Measurements from ENCODE around the gene CACNA1I. TPM values are rescaled to one million over a fixed set of nuclear protein-coding genes. Genes with fewer than 3 reads are reported as not detected.

Gene CACNA1I
- total and polyA plus RNA-seq, 10 donors, result 0.24 to 4.1 (median 1.1) TPM

GRCh38 chr22:39603345-39603744 lies 32.8 kb downstream of the CACNA1I start:
- no peak for DNase-seq
- intact Hi-C loops (cut with DNase I; ENCODE audit: low total_unique reads), result no loop called here
- H3K4me1 ChIP-seq, result peaks cover 0 to 19% (median 8%) of the 10 kb centered on the region in 6 donors
- H3K27me3 ChIP-seq (replicated peaks in 1 of 7), result peaks cover 0 to 49% (median 4%) of the 10 kb centered on the region in 7 donors
- TF ChIP-seq CTCF (IDR thresholded peaks at IDR 0.05 in 8 of 11, conservative IDR thresholded peaks at IDR 0.05 in 3 of 11), result no peak
- no peak for TF ChIP-seq POLR2A (IDR thresholded peaks at IDR 0.05)
- TF ChIP-seq POLR2AphosphoS5 (IDR thresholded peaks at IDR 0.05), result no peak
- WGBS, 5 donors, result 77 to 91% (median 86%) methylated on average over 3 of the region's 3 CpGs
- no peak overlapping the region for H3K27ac ChIP-seq
- H3K4me3 ChIP-seq, result no peak overlapping the region
- H3K9me3 ChIP-seq, result peaks cover 0 to 11% (median 7%) of the 10 kb centered on the region in 8 donors
- H3K36me3 ChIP-seq, result no peaks in the 10 kb centered on the region

GRCh38 chr22:39610246-39610645 lies 39.7 kb downstream of the CACNA1I start:
- intact Hi-C loops (cut with DNase I; ENCODE audit: low total_unique reads), result no loop called here
- WGBS, 5 donors, result 58 to 70% (median 60%) methylated on average over 8 of the region's 8 CpGs
- TF ChIP-seq CTCF (IDR thresholded peaks at IDR 0.05 in 8 of 11, conservative IDR thresholded peaks at IDR 0.05 in 3 of 11) (no peak), POLR2AphosphoS5 (IDR thresholded peaks at IDR 0.05) (no peak), POLR2A (IDR thresholded peaks at IDR 0.05) (no peak)
- Histone ChIP-seq H3K4me3 (no peak overlapping the region), H3K4me1 (no peaks in the 10 kb centered on the region), H3K36me3 (no peaks in the 10 kb centered on the region), H3K27ac (no peak overlapping the region), H3K9me3 (peaks cover 0 to 12% (median 5%) of the 10 kb centered on the region in 8 donors), H3K27me3 (replicated peaks in 1 of 7) (peaks cover 0 to 80% (median 5%) of the 10 kb centered on the region in 7 donors)
- DNase-seq, result no peak

GRCh38 chr22:39610766-39611165 lies 40.2 kb downstream of the CACNA1I start:
- Histone ChIP-seq H3K36me3 (no peaks in the 10 kb centered on the region), H3K4me1 (no peaks in the 10 kb centered on the region), H3K9me3 (peaks cover 0 to 12% (median 5%) of the 10 kb centered on the region in 8 donors), H3K27ac (no peak overlapping the region), H3K27me3 (replicated peaks in 1 of 7) (peaks cover 0 to 80% (median 5%) of the 10 kb centered on the region in 7 donors), H3K4me3 (no peak overlapping the region)
- 76 to 89% (median 81%) methylated on average over 6 to 7 of the region's 7 CpGs for WGBS, 5 donors
- no peak for TF ChIP-seq POLR2A (IDR thresholded peaks at IDR 0.05)
- TF ChIP-seq CTCF (IDR thresholded peaks at IDR 0.05 in 8 of 11, conservative IDR thresholded peaks at IDR 0.05 in 3 of 11), result no peak
- TF ChIP-seq POLR2AphosphoS5 (IDR thresholded peaks at IDR 0.05), result no peak
- intact Hi-C loops (cut with DNase I; ENCODE audit: low total_unique reads), result no loop called here
- DNase-seq, result peak; percentile 57

- Histone ChIP-seq H3K27me3 (replicated peaks in 1 of 7) (peaks cover 0 to 81% (median 5%) of the 10 kb centered on the region in 7 donors), H3K36me3 (no peaks in the 10 kb centered on the region), H3K27ac (no peak overlapping the region), H3K4me1 (no peaks in the 10 kb centered on the region), H3K9me3 (peaks cover 0 to 12% (median 5%) of the 10 kb centered on the region in 8 donors), H3K4me3 (no peak overlapping the region)
- WGBS, 5 donors, result 81 to 93% (median 84%) methylated on average over 4 of the region's 4 CpGs
- intact Hi-C loops (cut with DNase I; ENCODE audit: low total_unique reads), result no loop called here
- DNase-seq, result no peak
- TF ChIP-seq CTCF (IDR thresholded peaks at IDR 0.05 in 8 of 11, conservative IDR thresholded peaks at IDR 0.05 in 3 of 11) (no peak), POLR2AphosphoS5 (IDR thresholded peaks at IDR 0.05) (no peak), POLR2A (IDR thresholded peaks at IDR 0.05) (no peak)
These were observed 40.8 kb downstream of the CACNA1I start for GRCh38 chr22:39611360-39611759.

Data from spleen (tissue), 11 donors.